Endothelial cell of umbilical vein (primary cell): Measurements from ENCODE around the gene SPATA22. TPM values are rescaled to one million over a fixed set of nuclear protein-coding genes. Genes with fewer than 3 reads are reported as not detected.

Source experiments
- BruUV-seq: library from RNA; stranded (reverse); fragments of 400-500 nt; replicated peaks from 2 replicates; lab custom pipeline; 2021; lab: Mats Ljungman, UMichigan
- CTCF ChIA-PET: fragments of 300-600, 350-600 bp; sonication (Branson Sonifier 250); formaldehyde crosslinking; loops from one replicate; lab custom pipeline; 2021; ENCODE audit warnings: antibody characterized with exemption, inconsistent platforms; lab: Charles Lee
- POLR2A ChIA-PET: fragments of 300-600, 350-600 bp; sonication (Branson Sonifier 250); formaldehyde crosslinking; loops from one replicate; lab custom pipeline; 2021; ENCODE audit warnings: antibody characterized with exemption, inconsistent platforms; lab: Charles Lee
- DNase-seq: peaks from one replicate; pipeline ENCODE4 v3.0.0-alpha.2; 2011; ENCODE audit warnings: low read depth, low spot score
- FAIRE-seq: peaks from 2 replicates; lab custom pipeline; 2011; peaks lifted over from hg19 to GRCh38; lab: Jason Lieb, UNC
- H2AFZ ChIP-seq: 2 replicates; pipeline ENCODE4 v1.6.0; 2012; ENCODE audit warnings: low read depth, low read length, control low read depth, inconsistent platforms
- H3K27ac ChIP-seq: 2 replicates; pipeline ENCODE4 v1.5.1; 2011; ENCODE audit warnings: low read depth, mild to moderate bottlenecking, control low read depth, low read length, moderate library complexity; ENCODE audit not compliant: insufficient read depth
- H3K27me3 ChIP-seq, 2 experiments: 2 replicates each; pipeline versions ENCODE4 v1.6.0 to v1.6.1; 2011; ENCODE audit warnings: low read length in 2 of 2, mixed read lengths in 1 of 2; ENCODE audit not compliant: control insufficient read depth in 2 of 2, insufficient read depth in 2 of 2
- H3K36me3 ChIP-seq, 2 experiments: 2 replicates in 1 of 2; 3 replicates in 1 of 2; pipeline ENCODE4 v1.5.1; 2011; ENCODE audit warnings: low read length in 2 of 2, mild to moderate bottlenecking in 1 of 2, moderate library complexity in 1 of 2; ENCODE audit not compliant: control insufficient read depth in 2 of 2, insufficient read depth in 2 of 2; ENCODE audit errors: extremely low read depth in 1 of 2
- H3K4me1 ChIP-seq: 3 replicates; pipeline ENCODE4 v1.5.1; 2011; ENCODE audit warnings: mild to moderate bottlenecking, low read length; ENCODE audit not compliant: control insufficient read depth, insufficient read depth; ENCODE audit errors: extremely low read depth
- H3K4me2 ChIP-seq: 2 replicates; pipeline ENCODE4 v1.6.1; 2011; ENCODE audit warnings: low read length, control low read depth, mixed read lengths; ENCODE audit not compliant: insufficient read depth
- H3K4me3 ChIP-seq, 3 experiments: fragments of 200-600 bp in 1 of 3; sonication (generic), shearing (Covaris generic) in 1 of 3; replicated peaks in 1 of 3; 2 replicates each; pipeline ENCODE4 v1.5.1; 2011 to 2016; ENCODE audit warnings: control low read depth in 3 of 3, low read length in 3 of 3, mild to moderate bottlenecking in 2 of 3, inconsistent platforms in 1 of 3, low read depth in 1 of 3, moderate library complexity in 1 of 3; ENCODE audit not compliant: insufficient read depth in 1 of 3
- H3K79me2 ChIP-seq: 2 replicates; pipeline ENCODE4 v1.6.0; 2012; ENCODE audit warnings: low read length, inconsistent platforms; ENCODE audit not compliant: control insufficient read depth, insufficient read depth
- H3K9ac ChIP-seq: replicated peaks from 2 replicates; pipeline ENCODE3; 2011; ENCODE audit warnings: low read length, control low read depth; ENCODE audit not compliant: insufficient read depth; ENCODE audit errors: extremely low read depth
- H3K9me1 ChIP-seq: replicated peaks from 3 replicates; pipeline ENCODE4 v1.6.0; 2011; ENCODE audit warnings: mild to moderate bottlenecking, low read length; ENCODE audit not compliant: control insufficient read depth, insufficient read depth; ENCODE audit errors: extremely low read depth
- H3K9me3 ChIP-seq: replicated peaks from 2 replicates; pipeline ENCODE4 v1.5.1; 2012; ENCODE audit warnings: low read length, inconsistent platforms; ENCODE audit not compliant: control insufficient read depth, insufficient read depth
- H4K20me1 ChIP-seq: replicated peaks from 2 replicates; pipeline ENCODE3; 2011; ENCODE audit warnings: mild to moderate bottlenecking, low read length; ENCODE audit not compliant: control insufficient read depth, insufficient read depth; ENCODE audit errors: extremely low read depth
- CTCF ChIP-seq, 2 donors: IDR thresholded peaks; 1 replicate in 1 of 2; 2 replicates in 1 of 2; pipeline ENCODE4 v1.5.1; 2011; ENCODE audit warnings: low read length in 2 of 2, mild to moderate bottlenecking in 2 of 2, moderate library complexity in 2 of 2, control low read depth in 1 of 2, inconsistent platforms in 1 of 2, low read depth in 1 of 2; ENCODE audit not compliant: insufficient read depth in 1 of 2; ENCODE audit errors: extremely low read depth in 1 of 2
- EZH2 ChIP-seq: IDR thresholded peaks from 2 replicates; pipeline ENCODE4 v1.6.1; 2012; ENCODE audit warnings: borderline replicate concordance, low read depth, mild to moderate bottlenecking, moderate library complexity, low read length, inconsistent platforms; ENCODE audit not compliant: severe bottlenecking
- FOS ChIP-seq: IDR thresholded peaks from 2 replicates; pipeline ENCODE4 v1.6.1; 2011; ENCODE audit warnings: mild to moderate bottlenecking, low read length, moderate library complexity, borderline replicate concordance; ENCODE audit not compliant: insufficient read depth
- GATA2 ChIP-seq: IDR thresholded peaks from 2 replicates; pipeline ENCODE4 v1.7.0; 2011; ENCODE audit warnings: low read depth, mild to moderate bottlenecking, moderate library complexity, mixed read lengths, low read length; ENCODE audit not compliant: insufficient read length, insufficient read depth
- JUN ChIP-seq: IDR thresholded peaks from 2 replicates; pipeline ENCODE4 v1.6.1; 2011; ENCODE audit warnings: borderline replicate concordance, low read depth; ENCODE audit not compliant: insufficient read length, insufficient read depth
- MYC ChIP-seq: IDR thresholded peaks from one replicate; pipeline ENCODE4 v1.6.1; 2011; ENCODE audit warnings: mild to moderate bottlenecking, low read depth, low read length
- POLR2A ChIP-seq: IDR thresholded peaks from 2 replicates; pipeline ENCODE4 v1.6.1; 2012; ENCODE audit warnings: low read depth, mild to moderate bottlenecking, control low read depth, low read length
- POLR2AphosphoS5 ChIP-seq: IDR thresholded peaks from 2 replicates; pipeline ENCODE4 v1.6.1; 2012; ENCODE audit warnings: low read depth, mild to moderate bottlenecking, control low read depth, low read length, moderate library complexity; ENCODE audit not compliant: insufficient read depth
- dilution Hi-C: fragments of 300-500 bp; cut with MboI; formaldehyde crosslinking; loops from one replicate; pipeline ENCODE4 v1.15.0; 2019; ENCODE audit warnings: low sequenced_read_pairs; ENCODE audit not compliant: extremely low pct_ligation_motif_present
- intact Hi-C: fragments of 100-400 bp; cut with micrococcal nuclease; formaldehyde crosslinking; loops from one replicate; pipeline ENCODE4 v1.10.0; 2022
- polyA plus RNA-seq, 4 experiments: library from polyadenylated mRNA; depleted of rRNA in 3 of 4; stranded (reverse) in 3 of 4; unstranded in 1 of 4; fragments of >200 nt; gene quantifications; 2 replicates each; pipeline versions ENCODE4 v1.2.1 to v1.2.3, GENCODE V29; 2011 to 2012; ENCODE audit warnings: missing spikeins in 1 of 4
- total RNA-seq: library from RNA; stranded (reverse); gene quantifications from 2 replicates; pipeline ENCODE4 v1.2.3, GENCODE V29; 2021

The SPATA22 gene
- total and polyA plus RNA-seq, 2 donors (not counting 3 experiments of a cell fraction or from before 2014, with no cell fraction given) = 4.3 TPM; not detected in 1

- Histone ChIP-seq H2AFZ (no peak overlapping the region), H3K27me3 (no peaks in the 10 kb centered on the region), H3K4me3 (no peak overlapping the region), H3K27ac (no peak overlapping the region), H3K4me2 (no peak overlapping the region), H3K36me3 (no peaks in the 10 kb centered on the region), H3K4me1 (no peaks in the 10 kb centered on the region), H3K79me2 (no peaks in the 10 kb centered on the region), H3K9ac (no peak overlapping the region), H3K9me3 (no peaks in the 10 kb centered on the region), H4K20me1 (no peaks in the 10 kb centered on the region), H3K9me1 (no peaks in the 10 kb centered on the region)
- ChIA-PET CTCF (interaction anchor here (0.6 kb wide), 1 partner anchor 457 kb away, joined by 4 read pairs; no protein-coding TSS in a partner anchor), POLR2A (no interaction called here)
- no TSS peak for BruUV-seq
- dilution Hi-C loops (no loop called here), intact Hi-C loops (no loop called here)
- FAIRE-seq (no peak), DNase-seq (no peak)
- no peak for TF ChIP-seq FOS
- no peak for TF ChIP-seq CTCF (IDR thresholded peaks at IDR 0.05; ENCODE audit: extremely low read depth in 1 of 2, insufficient read depth in 1 of 2, low read depth in 1 of 2, low read length in 2 of 2)
- TF ChIP-seq EZH2 = no peak
- no peak for TF ChIP-seq MYC
- no peak for TF ChIP-seq POLR2A
- TF ChIP-seq POLR2AphosphoS5 = no peak
- no peak for TF ChIP-seq GATA2
- no peak for TF ChIP-seq JUN
Measured at GRCh38 chr17:3497101-3497500, 25.5 kb upstream of the SPATA22 start.
